ENCODE results near the gene ATG16L1. TPM values are rescaled to one million over a fixed set of nuclear protein-coding genes. Genes with fewer than 3 reads are reported as not detected.

ATG16L1 gene
- total and polyA plus RNA-seq, 2 donors (not counting 1 experiment from before 2014, with no cell fraction given), result 23.7 to 33.7 TPM

DNA sequence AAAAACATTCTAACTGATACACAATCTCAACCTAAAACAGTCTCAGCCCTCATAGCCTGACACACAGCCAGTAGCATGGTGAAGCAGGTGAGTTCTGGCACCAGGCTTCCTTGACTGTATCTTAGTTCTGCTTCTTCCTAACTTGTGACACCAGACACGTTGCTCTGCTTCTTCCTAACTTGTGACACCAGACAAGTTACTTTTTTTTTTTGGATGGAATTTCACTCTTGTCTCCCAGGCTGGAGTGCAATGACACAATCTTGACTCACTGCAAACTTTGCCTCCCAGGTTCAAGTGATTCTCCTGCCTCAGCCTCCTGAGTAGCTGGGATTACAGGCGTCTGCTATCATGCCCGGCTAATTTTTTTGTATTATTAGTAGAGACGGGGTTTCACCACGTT is 6.7 kb upstream of the ATG16L1 start:
- H4K20me1 ChIP-seq (ENCODE audit: control insufficient read depth, extremely low read depth, insufficient read depth, low read length), result no peaks in the 10 kb centered on the region
- H3K27ac ChIP-seq (ENCODE audit: insufficient read depth, low read length), result no peak overlapping the region
- H3K9ac ChIP-seq (ENCODE audit: insufficient read depth, low read length), result no peak overlapping the region
- H3K9me3 ChIP-seq (ENCODE audit: control insufficient read depth, insufficient read depth, low read depth, low read length), result no peaks in the 10 kb centered on the region
- H3K27me3 ChIP-seq (ENCODE audit: control insufficient read depth, insufficient read depth, low read length), result no peaks in the 10 kb centered on the region
- peak in 1 of 2 donors; percentile 25 for DNase-seq (ENCODE audit: low read depth in 2 of 2)
- no peak overlapping the region for H3K4me3 ChIP-seq (replicated peaks in 1 of 4; ENCODE audit: control extremely low read depth in 1 of 4, insufficient read depth in 1 of 4, low read depth in 3 of 4, low read length in 4 of 4)
- no peak for TF ChIP-seq EZH2 (IDR thresholded peaks at IDR 0.05; ENCODE audit: low read length, missing control alignments)
- TF ChIP-seq, protein P1, sequence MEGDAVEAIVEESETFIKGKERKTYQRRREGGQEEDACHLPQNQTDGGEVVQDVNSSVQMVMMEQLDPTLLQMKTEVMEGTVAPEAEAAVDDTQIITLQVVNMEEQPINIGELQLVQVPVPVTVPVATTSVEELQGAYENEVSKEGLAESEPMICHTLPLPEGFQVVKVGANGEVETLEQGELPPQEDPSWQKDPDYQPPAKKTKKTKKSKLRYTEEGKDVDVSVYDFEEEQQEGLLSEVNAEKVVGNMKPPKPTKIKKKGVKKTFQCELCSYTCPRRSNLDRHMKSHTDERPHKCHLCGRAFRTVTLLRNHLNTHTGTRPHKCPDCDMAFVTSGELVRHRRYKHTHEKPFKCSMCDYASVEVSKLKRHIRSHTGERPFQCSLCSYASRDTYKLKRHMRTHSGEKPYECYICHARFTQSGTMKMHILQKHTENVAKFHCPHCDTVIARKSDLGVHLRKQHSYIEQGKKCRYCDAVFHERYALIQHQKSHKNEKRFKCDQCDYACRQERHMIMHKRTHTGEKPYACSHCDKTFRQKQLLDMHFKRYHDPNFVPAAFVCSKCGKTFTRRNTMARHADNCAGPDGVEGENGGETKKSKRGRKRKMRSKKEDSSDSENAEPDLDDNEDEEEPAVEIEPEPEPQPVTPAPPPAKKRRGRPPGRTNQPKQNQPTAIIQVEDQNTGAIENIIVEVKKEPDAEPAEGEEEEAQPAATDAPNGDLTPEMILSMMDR (conservative IDR thresholded peaks at IDR 0.05 in 1 of 2, IDR thresholded peaks at IDR 0.05 in 1 of 2; ENCODE audit: low read depth in 1 of 2, low read length in 2 of 2), result no peak
- H3K79me2 ChIP-seq (ENCODE audit: control insufficient read depth, insufficient read depth, low read length), result no peaks in the 10 kb centered on the region
- H3K4me1 ChIP-seq (ENCODE audit: control insufficient read depth, extremely low read depth, insufficient read depth, low read length), result no peaks in the 10 kb centered on the region
- H2AFZ ChIP-seq (ENCODE audit: low read length), result no peak overlapping the region
- H3K36me3 ChIP-seq (ENCODE audit: control insufficient read depth, insufficient read depth, low read length), result no peaks in the 10 kb centered on the region
- no peak overlapping the region for H3K4me2 ChIP-seq (ENCODE audit: extremely low read depth, insufficient read depth, low read length)

DNA sequence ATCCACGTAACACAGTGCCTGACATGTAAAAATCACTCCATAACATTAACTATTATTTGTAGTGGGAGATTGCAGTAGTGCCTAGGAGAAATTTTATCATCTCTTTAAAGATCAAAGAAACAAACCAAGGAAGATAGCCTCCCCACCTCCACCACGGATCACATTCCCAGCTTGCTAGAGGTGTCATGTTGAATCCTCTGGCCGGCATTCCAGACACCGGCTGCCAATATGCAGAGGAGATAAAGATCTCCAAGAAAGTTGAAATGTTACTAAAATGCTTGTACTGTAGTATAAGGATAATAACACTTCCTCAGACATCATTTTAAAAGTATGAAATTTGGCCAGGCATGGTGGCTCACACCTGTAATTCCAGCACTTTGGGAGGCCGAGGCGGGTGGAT is 6.1 kb upstream of the ATG16L1 start:
- Histone ChIP-seq H3K4me3 (replicated peaks in 1 of 4; ENCODE audit: control extremely low read depth in 1 of 4, insufficient read depth in 1 of 4, low read depth in 3 of 4, low read length in 4 of 4) (no peak overlapping the region), H4K20me1 (ENCODE audit: control insufficient read depth, extremely low read depth, insufficient read depth, low read length) (no peaks in the 10 kb centered on the region), H3K4me2 (ENCODE audit: extremely low read depth, insufficient read depth, low read length) (no peak overlapping the region), H3K9ac (ENCODE audit: insufficient read depth, low read length) (no peak overlapping the region), H3K27me3 (ENCODE audit: control insufficient read depth, insufficient read depth, low read length) (no peaks in the 10 kb centered on the region), H3K4me1 (ENCODE audit: control insufficient read depth, extremely low read depth, insufficient read depth, low read length) (no peaks in the 10 kb centered on the region), H2AFZ (ENCODE audit: low read length) (no peak overlapping the region), H3K36me3 (ENCODE audit: control insufficient read depth, insufficient read depth, low read length) (no peaks in the 10 kb centered on the region), H3K9me3 (ENCODE audit: control insufficient read depth, insufficient read depth, low read depth, low read length) (no peaks in the 10 kb centered on the region), H3K27ac (ENCODE audit: insufficient read depth, low read length) (no peak overlapping the region), H3K79me2 (ENCODE audit: control insufficient read depth, insufficient read depth, low read length) (no peaks in the 10 kb centered on the region)
- no peak for TF ChIP-seq EZH2 (IDR thresholded peaks at IDR 0.05; ENCODE audit: low read length, missing control alignments)
- TF ChIP-seq, protein P1 (conservative IDR thresholded peaks at IDR 0.05 in 1 of 2, IDR thresholded peaks at IDR 0.05 in 1 of 2; ENCODE audit: low read depth in 1 of 2, low read length in 2 of 2), result no peak
- DNase-seq (ENCODE audit: low read depth in 2 of 2), result no peak

DNA sequence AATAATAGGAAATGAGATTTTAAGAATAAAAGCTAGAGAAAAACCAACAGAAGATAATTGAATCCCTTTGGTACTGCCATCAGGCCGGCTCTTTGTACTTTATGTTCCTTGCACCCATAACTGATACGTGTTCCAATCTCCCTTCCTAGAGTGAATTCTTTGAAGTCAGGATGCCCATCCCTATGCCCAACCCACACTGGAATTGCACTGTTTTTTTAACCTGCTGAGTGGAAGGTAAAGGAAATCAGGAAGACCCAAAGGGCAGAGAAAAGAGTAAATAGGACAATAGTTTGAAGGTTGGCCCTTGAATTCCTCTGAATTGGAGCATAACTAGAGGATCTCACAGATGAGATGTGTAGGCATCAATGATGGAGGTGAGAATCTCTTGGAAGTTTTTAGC is 4.4 kb upstream of the ATG16L1 start:
- Histone ChIP-seq H3K4me3 (replicated peaks in 1 of 4; ENCODE audit: control extremely low read depth in 1 of 4, insufficient read depth in 1 of 4, low read depth in 3 of 4, low read length in 4 of 4) (no peak overlapping the region), H3K27me3 (ENCODE audit: control insufficient read depth, insufficient read depth, low read length) (no peaks in the 10 kb centered on the region), H3K79me2 (ENCODE audit: control insufficient read depth, insufficient read depth, low read length) (peaks cover 6% of the 10 kb centered on the region), H3K4me2 (ENCODE audit: extremely low read depth, insufficient read depth, low read length) (no peak overlapping the region), H3K36me3 (ENCODE audit: control insufficient read depth, insufficient read depth, low read length) (no peaks in the 10 kb centered on the region), H3K27ac (ENCODE audit: insufficient read depth, low read length) (no peak overlapping the region), H3K4me1 (ENCODE audit: control insufficient read depth, extremely low read depth, insufficient read depth, low read length) (no peaks in the 10 kb centered on the region), H4K20me1 (ENCODE audit: control insufficient read depth, extremely low read depth, insufficient read depth, low read length) (no peaks in the 10 kb centered on the region), H2AFZ (ENCODE audit: low read length) (no peak overlapping the region), H3K9ac (ENCODE audit: insufficient read depth, low read length) (no peak overlapping the region), H3K9me3 (ENCODE audit: control insufficient read depth, insufficient read depth, low read depth, low read length) (no peaks in the 10 kb centered on the region)
- TF ChIP-seq, protein P1 (conservative IDR thresholded peaks at IDR 0.05 in 1 of 2, IDR thresholded peaks at IDR 0.05 in 1 of 2; ENCODE audit: low read depth in 1 of 2, low read length in 2 of 2), result no peak
- TF ChIP-seq EZH2 (IDR thresholded peaks at IDR 0.05; ENCODE audit: low read length, missing control alignments), result no peak
- no peak for DNase-seq (ENCODE audit: low read depth in 2 of 2)

All from fibroblast of lung (primary cell).